ENCODE results near the gene BACH1. TPM values are rescaled to one million over a fixed set of nuclear protein-coding genes. Genes with fewer than 3 reads are reported as not detected.

Gene BACH1
- total and polyA plus RNA-seq, 2 of the 8 experiments (the other 6 are each of a cell fraction or from before 2014, with no cell fraction given) = 6.9 to 50.7 TPM

- no peak for FAIRE-seq
- no peaks in the 10 kb centered on the region for H4K20me1 ChIP-seq (replicated peaks in 1 of 2; ENCODE audit: control insufficient read depth in 1 of 2, insufficient read depth in 2 of 2, low read length in 2 of 2)
- H2BK20ac ChIP-seq (ENCODE audit: low read length) = no peak overlapping the region
- H2BK12ac ChIP-seq (ENCODE audit: low read depth, low read length) = no peak overlapping the region
- no peak overlapping the region for H2BK5ac ChIP-seq (ENCODE audit: low read depth, low read length)
- TF ChIP-seq CBX8 (IDR thresholded peaks at IDR 0.05; ENCODE audit: borderline replicate concordance, low read depth, low read length) (no peak), CEBPB (IDR thresholded peaks at IDR 0.05; ENCODE audit: low read depth, low read length) (peak; percentile 87)
- no peak overlapping the region for H3K27ac ChIP-seq (ENCODE audit: low read depth, low read length)
- POLR2A ChIA-PET (ENCODE audit: partially characterized antibody) = no interaction called here
- H3K9ac ChIP-seq (replicated peaks in 1 of 4; ENCODE audit: extremely low read depth in 1 of 4, low read depth in 3 of 4, low read length in 3 of 4) = no peak overlapping the region
- no peaks in the 10 kb centered on the region for H3K79me2 ChIP-seq (ENCODE audit: control insufficient read depth in 1 of 2, insufficient read depth in 2 of 2, low read length in 2 of 2)
- no peaks in the 10 kb centered on the region for H3K36me3 ChIP-seq (ENCODE audit: control insufficient read depth in 2 of 4, insufficient read depth in 4 of 4, low read length in 3 of 4)
- CTCF ChIA-PET (ENCODE audit: partially characterized antibody) = no interaction called here
- no peaks in the 10 kb centered on the region for H3K23me2 ChIP-seq (ENCODE audit: low read depth, low read length)
- H3K56ac ChIP-seq (replicated peaks; ENCODE audit: insufficient read length, low read depth, low read length) = no peak overlapping the region
- H4K8ac ChIP-seq (ENCODE audit: extremely low read depth, insufficient read depth, low read length) = no peak overlapping the region
- peaks cover 4 to 13% of the 10 kb centered on the region in 2 experiments; a peak in 2 of 4 replicates for H3K9me3 ChIP-seq (ENCODE audit: insufficient read depth in 2 of 2, low read depth in 1 of 2, low read length in 1 of 2)
- H2AK5ac ChIP-seq (ENCODE audit: low read depth, low read length) = no peak overlapping the region
- no peak overlapping the region for H4K91ac ChIP-seq (replicated peaks; ENCODE audit: insufficient read length, low read length)
- H3K4ac ChIP-seq (replicated peaks; ENCODE audit: insufficient read length, low read depth, low read length) = no peak overlapping the region
- H3K18ac ChIP-seq (ENCODE audit: extremely low read depth, low read length) = no peak overlapping the region
- H4K5ac ChIP-seq (ENCODE audit: insufficient read length, low read depth, low read length) = no peak overlapping the region
- DNase-seq (ENCODE audit: low read depth in 1 of 2, low spot score in 2 of 2) = no peak
- no peak overlapping the region for H2BK15ac ChIP-seq (ENCODE audit: low read length)
- H3K4me2 ChIP-seq (ENCODE audit: insufficient read depth in 1 of 2, low read depth in 2 of 2, low read length in 2 of 2) = no peak overlapping the region
- no peak overlapping the region for H2AFZ ChIP-seq (ENCODE audit: low read length)
- no peak overlapping the region for H3K23ac ChIP-seq (ENCODE audit: insufficient read length)
- no peaks in the 10 kb centered on the region for H3K79me1 ChIP-seq (ENCODE audit: low read depth, low read length)
- no peak overlapping the region for H3K14ac ChIP-seq (ENCODE audit: insufficient read length)
- H3K4me3 ChIP-seq (ENCODE audit: extremely low read depth in 1 of 4, insufficient read depth in 2 of 4, low read depth in 3 of 4, low read length in 4 of 4) = no peak overlapping the region
- no peaks in the 10 kb centered on the region; a peak in 1 of 7 replicates for H3K27me3 ChIP-seq (replicated peaks in 1 of 4; ENCODE audit: control insufficient read depth in 3 of 4, extremely low read depth in 1 of 4, insufficient read depth in 3 of 4, low read length in 3 of 4)
- WGBS, 2 experiments (ENCODE audit: extremely low coverage in 1 of 2, insufficient coverage in 1 of 2, insufficient read length in 1 of 2, insufficient replicate concordance in 2 of 2, low coverage in 1 of 2, low lambda C conversion rate in 2 of 2, missing lambda C conversion rate in 1 of 2) = 90% methylated on average over 2 of the region's 2 CpGs; no CpG with 5 or more reads in 1 of the 2 experiments
- no peaks in the 10 kb centered on the region for H3K4me1 ChIP-seq (replicated peaks in 1 of 4; ENCODE audit: control insufficient read depth in 3 of 4, insufficient read depth in 4 of 4, low read length in 3 of 4)
- no peak overlapping the region for H2BK120ac ChIP-seq (replicated peaks; ENCODE audit: low read depth, low read length)
Measured at GRCh38 chr21:29257701-29258100, 41.0 kb upstream of the BACH1 start.

Measured in H1 (cell line).